ENCODE results near the gene PRKAR2B. TPM values are rescaled to one million over a fixed set of nuclear protein-coding genes. Genes with fewer than 3 reads are reported as not detected.

Gene PRKAR2B
- total and polyA plus RNA-seq, 2 donors (not counting 1 experiment from before 2014, with no cell fraction given) = 6.5 to 14.7 TPM

DNA sequence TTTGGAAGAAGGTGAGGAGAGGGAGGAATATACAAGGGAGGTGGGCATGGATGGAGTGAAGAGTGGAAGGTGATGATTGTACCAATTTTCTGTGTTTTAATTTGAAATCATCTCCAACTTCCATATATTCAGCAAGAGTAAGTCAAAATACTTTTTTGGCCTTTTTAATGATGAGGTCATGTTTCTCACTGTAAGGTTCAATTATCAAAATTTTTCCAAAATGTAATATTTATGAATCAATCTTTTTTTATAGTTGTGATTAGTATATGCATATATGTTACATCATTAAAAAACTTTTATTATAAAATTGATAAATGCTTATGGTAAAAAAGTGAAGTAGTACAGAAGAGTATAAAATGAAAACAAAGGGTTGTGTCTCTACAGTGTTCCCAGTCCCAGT lies 40.7 kb downstream of the PRKAR2B start:
- H3K9me3 ChIP-seq (ENCODE audit: control insufficient read depth, insufficient read depth, low read depth, low read length) = no peaks in the 10 kb centered on the region

DNA sequence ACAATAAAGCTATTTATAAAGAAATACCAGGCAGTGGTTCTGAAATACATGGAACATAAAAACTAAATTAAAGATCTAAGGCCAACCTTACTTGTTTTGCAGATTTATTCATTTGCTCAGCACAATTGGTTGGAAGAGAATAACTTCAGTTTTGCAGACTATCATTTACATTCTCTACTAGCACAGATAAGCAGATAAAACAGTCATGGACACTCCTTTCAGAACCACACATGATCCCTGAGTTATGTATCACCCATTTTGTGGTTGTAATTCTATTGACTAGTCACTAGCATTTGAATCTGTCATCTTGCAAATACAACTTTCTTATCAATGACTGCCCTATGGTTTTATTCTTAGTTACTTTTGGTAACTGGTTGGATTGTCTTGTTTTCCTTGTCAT lies 45.1 kb downstream of the PRKAR2B start:
- no peaks in the 10 kb centered on the region for H3K79me2 ChIP-seq (ENCODE audit: control insufficient read depth, insufficient read depth, low read length)
- no peaks in the 10 kb centered on the region for H3K9me3 ChIP-seq (ENCODE audit: control insufficient read depth, insufficient read depth, low read depth, low read length)
- H3K4me2 ChIP-seq (ENCODE audit: extremely low read depth, insufficient read depth, low read length) = no peak overlapping the region
- H3K27me3 ChIP-seq (ENCODE audit: control insufficient read depth, insufficient read depth, low read length) = no peaks in the 10 kb centered on the region
- no peaks in the 10 kb centered on the region for H3K36me3 ChIP-seq (ENCODE audit: control insufficient read depth, insufficient read depth, low read length)
- no peaks in the 10 kb centered on the region for H4K20me1 ChIP-seq (ENCODE audit: control insufficient read depth, extremely low read depth, insufficient read depth, low read length)
- no peak overlapping the region for H3K9ac ChIP-seq (ENCODE audit: insufficient read depth, low read length)
- H3K4me1 ChIP-seq (ENCODE audit: control insufficient read depth, extremely low read depth, insufficient read depth, low read length) = no peaks in the 10 kb centered on the region
- H3K4me3 ChIP-seq (replicated peaks in 1 of 4; ENCODE audit: control extremely low read depth in 1 of 4, insufficient read depth in 1 of 4, low read depth in 3 of 4, low read length in 4 of 4) = no peak overlapping the region
- H2AFZ ChIP-seq (ENCODE audit: low read length) = no peak overlapping the region
- no peak overlapping the region for H3K27ac ChIP-seq (ENCODE audit: insufficient read depth, low read length)
- TF ChIP-seq, protein P1, sequence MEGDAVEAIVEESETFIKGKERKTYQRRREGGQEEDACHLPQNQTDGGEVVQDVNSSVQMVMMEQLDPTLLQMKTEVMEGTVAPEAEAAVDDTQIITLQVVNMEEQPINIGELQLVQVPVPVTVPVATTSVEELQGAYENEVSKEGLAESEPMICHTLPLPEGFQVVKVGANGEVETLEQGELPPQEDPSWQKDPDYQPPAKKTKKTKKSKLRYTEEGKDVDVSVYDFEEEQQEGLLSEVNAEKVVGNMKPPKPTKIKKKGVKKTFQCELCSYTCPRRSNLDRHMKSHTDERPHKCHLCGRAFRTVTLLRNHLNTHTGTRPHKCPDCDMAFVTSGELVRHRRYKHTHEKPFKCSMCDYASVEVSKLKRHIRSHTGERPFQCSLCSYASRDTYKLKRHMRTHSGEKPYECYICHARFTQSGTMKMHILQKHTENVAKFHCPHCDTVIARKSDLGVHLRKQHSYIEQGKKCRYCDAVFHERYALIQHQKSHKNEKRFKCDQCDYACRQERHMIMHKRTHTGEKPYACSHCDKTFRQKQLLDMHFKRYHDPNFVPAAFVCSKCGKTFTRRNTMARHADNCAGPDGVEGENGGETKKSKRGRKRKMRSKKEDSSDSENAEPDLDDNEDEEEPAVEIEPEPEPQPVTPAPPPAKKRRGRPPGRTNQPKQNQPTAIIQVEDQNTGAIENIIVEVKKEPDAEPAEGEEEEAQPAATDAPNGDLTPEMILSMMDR (conservative IDR thresholded peaks at IDR 0.05 in 1 of 2, IDR thresholded peaks at IDR 0.05 in 1 of 2; ENCODE audit: low read depth in 1 of 2, low read length in 2 of 2) = no peak
- no peak for TF ChIP-seq EZH2 (IDR thresholded peaks at IDR 0.05; ENCODE audit: low read length, missing control alignments)
- DNase-seq (ENCODE audit: low read depth in 2 of 2) = no peak

More for the DNA sequence above, 40.7 kb downstream of the PRKAR2B start:
- H3K36me3 ChIP-seq (ENCODE audit: control insufficient read depth, insufficient read depth, low read length) = no peaks in the 10 kb centered on the region
- DNase-seq (ENCODE audit: low read depth in 2 of 2) = no peak
- H2AFZ ChIP-seq (ENCODE audit: low read length) = no peak overlapping the region
- H3K9ac ChIP-seq (ENCODE audit: insufficient read depth, low read length) = no peak overlapping the region
- H3K4me1 ChIP-seq (ENCODE audit: control insufficient read depth, extremely low read depth, insufficient read depth, low read length) = no peaks in the 10 kb centered on the region
- no peaks in the 10 kb centered on the region for H4K20me1 ChIP-seq (ENCODE audit: control insufficient read depth, extremely low read depth, insufficient read depth, low read length)
- TF ChIP-seq, protein P1 (conservative IDR thresholded peaks at IDR 0.05 in 1 of 2, IDR thresholded peaks at IDR 0.05 in 1 of 2; ENCODE audit: low read depth in 1 of 2, low read length in 2 of 2) = no peak
- TF ChIP-seq EZH2 (IDR thresholded peaks at IDR 0.05; ENCODE audit: low read length, missing control alignments) = no peak
- no peaks in the 10 kb centered on the region for H3K27me3 ChIP-seq (ENCODE audit: control insufficient read depth, insufficient read depth, low read length)
- H3K4me2 ChIP-seq (ENCODE audit: extremely low read depth, insufficient read depth, low read length) = no peak overlapping the region
- H3K79me2 ChIP-seq (ENCODE audit: control insufficient read depth, insufficient read depth, low read length) = no peaks in the 10 kb centered on the region
- H3K4me3 ChIP-seq (replicated peaks in 1 of 4; ENCODE audit: control extremely low read depth in 1 of 4, insufficient read depth in 1 of 4, low read depth in 3 of 4, low read length in 4 of 4) = no peak overlapping the region
- no peak overlapping the region for H3K27ac ChIP-seq (ENCODE audit: insufficient read depth, low read length)

DNA sequence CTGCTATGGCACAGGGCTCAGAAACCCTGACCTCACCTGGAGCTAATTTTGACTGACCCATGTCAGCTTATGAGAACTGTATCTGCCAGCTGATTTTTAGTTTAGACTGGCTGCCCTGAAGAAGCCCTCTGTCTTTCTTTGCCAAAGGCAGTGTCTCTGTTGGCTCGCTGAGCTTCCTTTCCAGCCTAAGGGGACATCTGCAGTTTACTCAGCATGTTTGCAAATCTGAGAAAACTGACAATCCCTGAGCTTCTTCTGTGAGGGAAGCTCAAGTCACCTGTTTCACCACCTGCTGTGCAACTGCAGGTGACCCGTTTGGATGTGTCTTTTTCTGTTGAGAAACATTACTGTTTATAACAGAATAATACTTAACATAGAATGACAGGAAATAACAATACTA lies 46.0 kb downstream of the PRKAR2B start:
- no peaks in the 10 kb centered on the region for H3K79me2 ChIP-seq (ENCODE audit: control insufficient read depth, insufficient read depth, low read length)
- H3K4me3 ChIP-seq (replicated peaks in 1 of 4; ENCODE audit: control extremely low read depth in 1 of 4, insufficient read depth in 1 of 4, low read depth in 3 of 4, low read length in 4 of 4) = no peak overlapping the region
- TF ChIP-seq, protein P1 (conservative IDR thresholded peaks at IDR 0.05 in 1 of 2, IDR thresholded peaks at IDR 0.05 in 1 of 2; ENCODE audit: low read depth in 1 of 2, low read length in 2 of 2) = no peak
- no peak for TF ChIP-seq EZH2 (IDR thresholded peaks at IDR 0.05; ENCODE audit: low read length, missing control alignments)
- no peak overlapping the region for H3K4me2 ChIP-seq (ENCODE audit: extremely low read depth, insufficient read depth, low read length)
- no peak overlapping the region for H3K9ac ChIP-seq (ENCODE audit: insufficient read depth, low read length)
- no peak overlapping the region for H3K27ac ChIP-seq (ENCODE audit: insufficient read depth, low read length)
- DNase-seq (ENCODE audit: low read depth in 2 of 2) = no peak
- H3K36me3 ChIP-seq (ENCODE audit: control insufficient read depth, insufficient read depth, low read length) = no peaks in the 10 kb centered on the region
- H3K27me3 ChIP-seq (ENCODE audit: control insufficient read depth, insufficient read depth, low read length) = no peaks in the 10 kb centered on the region
- H2AFZ ChIP-seq (ENCODE audit: low read length) = no peak overlapping the region
- H4K20me1 ChIP-seq (ENCODE audit: control insufficient read depth, extremely low read depth, insufficient read depth, low read length) = no peaks in the 10 kb centered on the region
- no peaks in the 10 kb centered on the region for H3K4me1 ChIP-seq (ENCODE audit: control insufficient read depth, extremely low read depth, insufficient read depth, low read length)
- H3K9me3 ChIP-seq (ENCODE audit: control insufficient read depth, insufficient read depth, low read depth, low read length) = no peaks in the 10 kb centered on the region
